Endothelial cell (in vitro differentiated cells): ENCODE measurements around the gene C10orf143. TPM values are rescaled to one million over a fixed set of nuclear protein-coding genes. Genes with fewer than 3 reads are reported as not detected.

Experiments
- DNase-seq: peaks from one replicate; pipeline ENCODE4 v3.0.0; 2021; ENCODE audit warnings: low spot score
- H3K27ac Mint-ChIP-seq: one replicate; pipeline ENCODE4 v1.8.0; 2021; ENCODE audit warnings: mixed read lengths, inconsistent platforms; ENCODE audit not compliant: unreplicated experiment
- H3K27me3 Mint-ChIP-seq: one replicate; pipeline ENCODE4 v1.8.0; 2021; ENCODE audit warnings: mild to moderate bottlenecking, moderate library complexity, mixed read lengths, inconsistent platforms; ENCODE audit not compliant: unreplicated experiment
- H3K36me3 Mint-ChIP-seq: one replicate; pipeline ENCODE4 v1.8.0; 2021; ENCODE audit warnings: mild to moderate bottlenecking, low read depth, mixed read lengths, inconsistent platforms; ENCODE audit not compliant: unreplicated experiment
- H3K4me1 Mint-ChIP-seq: one replicate; pipeline ENCODE4 v1.8.0; 2021; ENCODE audit warnings: mild to moderate bottlenecking, mixed read lengths, inconsistent platforms; ENCODE audit not compliant: unreplicated experiment
- H3K4me3 Mint-ChIP-seq: one replicate; pipeline ENCODE4 v1.8.0; 2021; ENCODE audit warnings: mild to moderate bottlenecking, mixed read lengths, inconsistent platforms; ENCODE audit not compliant: unreplicated experiment
- H3K9me3 Mint-ChIP-seq: one replicate; pipeline ENCODE4 v1.8.0; 2021; ENCODE audit warnings: mixed read lengths, inconsistent platforms; ENCODE audit not compliant: unreplicated experiment
- total RNA-seq: library from RNA; stranded (reverse); fragmentation: NEBNext Ultra II Directional; extraction: Animal tissue kit (Norgen Biotek cat#: 25700); gene quantifications from one replicate; pipeline ENCODE4 v1.2.1, GENCODE V29; 2021; ENCODE audit not compliant: unreplicated experiment
- TF ChIP-seq, protein P1 (sequence below): fragments of 200-600 bp; sonication (generic); IDR thresholded peaks from one replicate; pipeline ENCODE4 v1.5.0; 2021; ENCODE audit warnings: antibody characterized with exemption; ENCODE audit not compliant: unreplicated experiment

The C10orf143 gene
- total RNA-seq, 1 donor from 2014 or later: 3.4 TPM

DNA sequence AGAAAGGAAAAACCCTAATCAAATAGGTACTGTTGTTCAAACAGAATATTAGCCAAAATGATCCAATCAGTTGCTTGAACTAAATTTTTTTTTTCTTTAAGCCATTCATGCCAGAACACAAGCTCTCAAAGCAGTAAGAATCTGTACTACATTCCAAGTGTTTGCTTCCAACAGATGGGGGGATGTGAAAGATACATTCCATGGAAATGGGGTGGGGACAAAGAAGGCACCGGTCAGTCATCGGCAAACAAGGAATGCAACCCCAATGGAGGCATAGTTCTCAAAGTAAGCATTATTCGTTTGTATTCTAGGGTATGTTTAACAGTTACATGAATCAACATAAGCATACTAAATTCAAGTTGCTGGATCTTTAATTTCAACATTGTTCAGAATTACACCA is 32.5 kb downstream of the C10orf143 start:
- Mint-ChIP-seq H3K36me3 (peaks cover 3% of the 10 kb centered on the region), H3K27ac (no peak overlapping the region), H3K9me3 (no peaks in the 10 kb centered on the region), H3K27me3 (no peaks in the 10 kb centered on the region), H3K4me1 (peaks cover 3% of the 10 kb centered on the region), H3K4me3 (no peak overlapping the region)
- TF ChIP-seq, protein P1, sequence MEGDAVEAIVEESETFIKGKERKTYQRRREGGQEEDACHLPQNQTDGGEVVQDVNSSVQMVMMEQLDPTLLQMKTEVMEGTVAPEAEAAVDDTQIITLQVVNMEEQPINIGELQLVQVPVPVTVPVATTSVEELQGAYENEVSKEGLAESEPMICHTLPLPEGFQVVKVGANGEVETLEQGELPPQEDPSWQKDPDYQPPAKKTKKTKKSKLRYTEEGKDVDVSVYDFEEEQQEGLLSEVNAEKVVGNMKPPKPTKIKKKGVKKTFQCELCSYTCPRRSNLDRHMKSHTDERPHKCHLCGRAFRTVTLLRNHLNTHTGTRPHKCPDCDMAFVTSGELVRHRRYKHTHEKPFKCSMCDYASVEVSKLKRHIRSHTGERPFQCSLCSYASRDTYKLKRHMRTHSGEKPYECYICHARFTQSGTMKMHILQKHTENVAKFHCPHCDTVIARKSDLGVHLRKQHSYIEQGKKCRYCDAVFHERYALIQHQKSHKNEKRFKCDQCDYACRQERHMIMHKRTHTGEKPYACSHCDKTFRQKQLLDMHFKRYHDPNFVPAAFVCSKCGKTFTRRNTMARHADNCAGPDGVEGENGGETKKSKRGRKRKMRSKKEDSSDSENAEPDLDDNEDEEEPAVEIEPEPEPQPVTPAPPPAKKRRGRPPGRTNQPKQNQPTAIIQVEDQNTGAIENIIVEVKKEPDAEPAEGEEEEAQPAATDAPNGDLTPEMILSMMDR: no peak
- DNase-seq: no peak

DNA sequence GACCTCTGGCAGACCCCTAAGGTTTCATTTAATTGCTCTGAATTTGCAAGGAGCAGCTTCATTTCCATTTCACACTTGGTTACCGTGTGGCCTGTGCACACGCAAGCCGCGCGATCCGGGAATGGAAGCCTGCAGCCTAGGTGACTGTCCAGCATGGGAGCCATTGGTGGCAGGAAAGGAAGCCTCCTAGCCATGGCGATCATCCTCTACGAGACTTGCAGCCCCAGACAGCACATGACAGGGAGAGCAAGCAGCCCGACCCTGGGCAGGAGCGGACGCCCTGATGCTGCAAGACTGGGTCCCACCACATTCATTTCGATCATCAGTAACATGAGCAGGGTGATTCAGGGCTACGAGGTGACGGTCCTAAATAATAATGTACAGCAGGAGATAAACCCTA is 33.9 kb downstream of the C10orf143 start:
- no peaks in the 10 kb centered on the region for H3K9me3 Mint-ChIP-seq
- no peak for DNase-seq
- H3K27me3 Mint-ChIP-seq: no peaks in the 10 kb centered on the region
- peaks cover 3% of the 10 kb centered on the region for H3K36me3 Mint-ChIP-seq
- no peak overlapping the region for H3K4me3 Mint-ChIP-seq
- no peak overlapping the region for H3K27ac Mint-ChIP-seq
- TF ChIP-seq, protein P1: no peak
- peaks cover 3% of the 10 kb centered on the region for H3K4me1 Mint-ChIP-seq

DNA sequence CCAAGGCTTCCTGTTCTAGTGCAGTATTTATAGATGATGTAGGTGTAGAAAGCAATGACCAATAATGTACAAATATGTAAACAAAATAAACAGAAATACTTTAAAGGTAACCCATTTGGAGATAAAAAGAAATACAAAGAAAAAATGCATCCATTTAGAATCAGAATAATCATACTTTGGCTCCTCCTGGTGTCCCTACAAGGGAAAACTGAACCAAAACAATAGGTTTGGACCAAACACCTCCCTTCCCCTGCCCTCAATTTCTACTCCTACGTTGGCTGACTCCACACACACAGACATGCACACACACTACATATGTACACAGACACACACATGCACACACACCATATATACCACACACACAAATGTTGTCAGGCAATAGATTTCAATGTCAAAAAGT is 36.0 kb downstream of the C10orf143 start:
- H3K4me3 Mint-ChIP-seq: no peak overlapping the region
- no peak for DNase-seq
- H3K36me3 Mint-ChIP-seq: peaks cover 3% of the 10 kb centered on the region
- H3K27ac Mint-ChIP-seq: no peak overlapping the region
- H3K4me1 Mint-ChIP-seq: peaks cover 3% of the 10 kb centered on the region
- TF ChIP-seq, protein P1: no peak
- H3K9me3 Mint-ChIP-seq: no peaks in the 10 kb centered on the region
- no peaks in the 10 kb centered on the region for H3K27me3 Mint-ChIP-seq

DNA sequence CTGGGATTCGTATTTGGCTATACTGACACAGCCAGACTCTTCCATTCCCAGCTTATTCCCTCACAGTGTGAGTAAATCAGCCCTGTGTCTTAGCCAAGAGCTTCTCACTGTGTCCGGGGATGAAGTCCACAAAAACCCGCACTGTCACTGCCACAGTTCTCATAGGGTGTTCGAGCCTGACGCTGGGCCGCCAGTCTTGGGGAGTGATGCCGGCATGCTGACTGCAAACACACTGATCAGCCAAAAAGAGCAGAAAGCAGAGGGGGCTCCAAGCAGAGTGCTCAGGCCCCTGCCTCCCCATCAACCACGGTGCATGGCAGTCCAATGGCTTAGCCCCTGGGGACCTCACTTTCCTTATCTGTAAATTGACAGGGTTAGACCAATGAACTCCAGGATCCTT is 36.7 kb downstream of the C10orf143 start:
- H3K9me3 Mint-ChIP-seq: no peaks in the 10 kb centered on the region
- H3K4me3 Mint-ChIP-seq: no peak overlapping the region
- no peaks in the 10 kb centered on the region for H3K27me3 Mint-ChIP-seq
- no peak for DNase-seq
- TF ChIP-seq, protein P1: no peak
- H3K36me3 Mint-ChIP-seq: peaks cover 3% of the 10 kb centered on the region
- H3K4me1 Mint-ChIP-seq: peaks cover 3% of the 10 kb centered on the region
- no peak overlapping the region for H3K27ac Mint-ChIP-seq

DNA sequence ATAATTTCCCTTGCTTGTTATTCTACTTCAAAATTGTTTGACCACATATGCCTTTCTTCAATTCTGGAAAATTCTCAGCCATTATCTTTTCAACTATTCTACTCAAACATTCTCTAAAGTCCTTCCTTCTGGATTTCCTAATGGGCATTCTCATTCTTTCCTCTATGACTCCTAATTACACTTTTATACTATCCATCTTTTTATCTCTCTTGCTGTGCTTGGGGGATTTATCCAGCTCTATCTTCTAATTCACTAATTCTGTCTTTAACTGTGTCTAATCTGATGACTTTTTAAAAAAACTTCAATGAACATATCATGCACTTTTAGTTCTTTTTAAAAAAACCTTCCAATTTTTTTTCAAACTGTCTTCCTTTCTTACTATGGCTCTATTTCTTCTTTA is 38.4 kb downstream of the C10orf143 start:
- H3K4me3 Mint-ChIP-seq: no peak overlapping the region
- TF ChIP-seq, protein P1: no peak
- H3K36me3 Mint-ChIP-seq: peaks cover 3% of the 10 kb centered on the region
- no peaks in the 10 kb centered on the region for H3K9me3 Mint-ChIP-seq
- H3K27ac Mint-ChIP-seq: no peak overlapping the region
- no peaks in the 10 kb centered on the region for H3K27me3 Mint-ChIP-seq
- H3K4me1 Mint-ChIP-seq: peaks cover 3% of the 10 kb centered on the region
- DNase-seq: no peak
